HepG2 (cell line): ENCODE results near the gene NACC2.

Experiments used
- CHD2 ChIP-seq: IDR thresholded peaks from 2 replicates; pipeline ENCODE4 v1.6.1; 2011; ENCODE audit warnings: low read depth, low read length, improper control_type of control experiment
- EZH2 ChIP-seq: conservative IDR thresholded peaks from 2 replicates; pipeline ENCODE4 v1.6.1; 2012; ENCODE audit warnings: mild to moderate bottlenecking, low read depth, low read length, moderate library complexity
- MAX ChIP-seq: IDR thresholded peaks from 2 replicates; pipeline ENCODE4 v1.6.1; 2012; ENCODE audit warnings: inconsistent platforms
- NFIC ChIP-seq: IDR thresholded peaks from 2 replicates; pipeline ENCODE4 v1.6.1; 2012; ENCODE audit warnings: mild to moderate bottlenecking, low read length, inconsistent platforms
- NR2F1 ChIP-seq, 2 experiments: fragments of 450-650 bp in 1 of 2; formaldehyde crosslinking in 1 of 2; IDR thresholded peaks; 2 replicates each; pipeline versions ENCODE4 v1.5.0 to v1.6.1; 2016 to 2020; ENCODE audit warnings: mild to moderate bottlenecking in 1 of 2, missing compliant biosample characterization in 1 of 2, missing genetic modification reagents in 1 of 2, moderate library complexity in 1 of 2
- PHF21A ChIP-seq: sonication (generic); formaldehyde crosslinking; IDR thresholded peaks from 2 replicates; pipeline ENCODE4 v1.5.0; 2020; ENCODE audit warnings: mild to moderate bottlenecking, missing genetic modification reagents
- RNF2 ChIP-seq: fragments of 450-650 bp; conservative IDR thresholded peaks from 2 replicates; pipeline ENCODE4 v1.6.1; 2016; ENCODE audit warnings: low read depth
- SOX5 ChIP-seq: IDR thresholded peaks from 2 replicates; pipeline ENCODE4 v1.6.1; 2016; ENCODE audit warnings: borderline replicate concordance
- TP53 ChIP-seq: sonication (generic); formaldehyde crosslinking; conservative IDR thresholded peaks from 2 replicates; pipeline ENCODE4 v1.4.0; 2020; ENCODE audit warnings: missing genetic modification reagents
- ZNF567 ChIP-seq: sonication (generic); formaldehyde crosslinking; IDR thresholded peaks from 2 replicates; pipeline ENCODE4 v1.8.1; 2023; ENCODE audit warnings: mild to moderate bottlenecking, missing genetic modification reagents, borderline replicate concordance

GRCh38 chr9:136025481-136025880 is 69.6 kb downstream of the NACC2 start:
- TF ChIP-seq RNF2, result no peak
- TF ChIP-seq NFIC, result no peak
- TF ChIP-seq MAX, result no peak
- no peak for TF ChIP-seq CHD2
- TF ChIP-seq SOX5 (CRISPR knock-in tag), result no peak
- TF ChIP-seq PHF21A (CRISPR knock-in tag), result no peak
- no peak for TF ChIP-seq EZH2
- no peak for TF ChIP-seq NR2F1 (CRISPR knock-in tag; IDR thresholded peaks at IDR 0.05)
- no peak for TF ChIP-seq TP53
- no peak for TF ChIP-seq ZNF567 (CRISPR knock-in tag)
